HG03457 (cell line): ENCODE measurements around the gene MAP4.
"Not testable (repeated sequence)": the region's sequence is repeated elsewhere in the genome, so short reads cannot be mapped to it uniquely, and the experiment has no call there.

Experiments
- ATAC-seq: cut with Tn5 transposase; IDR thresholded peaks from one replicate; pipeline ENCODE4 v1.9.1; 2021; ENCODE audit warnings: moderate number of reproducible peaks; ENCODE audit not compliant: unreplicated experiment

MAP4 gene

GRCh38 chr3:48016301-48016973, at the start of gene MAP4:
MAP4 (minus strand) TSS chr3:48016416; CDS start chr3:47998860, 17,556 bp downstream.
- no peak for ATAC-seq

- ATAC-seq: no peak
These were observed 48.8 kb upstream of the MAP4 start for GRCh38 chr3:48065035-48065434.

GRCh38 chr3:48064292-48064829, 48.1 kb upstream of the MAP4 start:
- ATAC-seq: no peak

- ATAC-seq: not testable (repeated sequence)
These were observed 45.4 kb upstream of the MAP4 start for GRCh38 chr3:48061586-48061985.

- ATAC-seq: no peak
These were observed 41.9 kb upstream of the MAP4 start for GRCh38 chr3:48058091-48058490.

- no peak for ATAC-seq
These were observed 41.3 kb upstream of the MAP4 start for GRCh38 chr3:48057521-48057920.

- no peak for ATAC-seq
These were observed 31.7 kb upstream of the MAP4 start for GRCh38 chr3:48047841-48048464.

- no peak for ATAC-seq
These were observed 26.0 kb upstream of the MAP4 start for GRCh38 chr3:48042071-48042760.

GRCh38 chr3:48039487-48040190, 23.4 kb upstream of the MAP4 start:
- no peak for ATAC-seq

GRCh38 chr3:48038971-48039481, 22.8 kb upstream of the MAP4 start:
- no peak for ATAC-seq

- ATAC-seq: no peak
These were observed 17.8 kb upstream of the MAP4 start for GRCh38 chr3:48034000-48034516.

- ATAC-seq: no peak
These were observed 14.0 kb upstream of the MAP4 start for GRCh38 chr3:48030188-48030587.

GRCh38 chr3:48026951-48027908, 11.0 kb upstream of the MAP4 start:
- no peak for ATAC-seq

GRCh38 chr3:48026098-48026497, 9.9 kb upstream of the MAP4 start:
- ATAC-seq: no peak

GRCh38 chr3:48024401-48024800, 8.2 kb upstream of the MAP4 start:
- no peak for ATAC-seq

- ATAC-seq: no peak
These were observed 7.2 kb upstream of the MAP4 start for GRCh38 chr3:48023377-48023776.

GRCh38 chr3:48022178-48022577, 6.0 kb upstream of the MAP4 start:
- ATAC-seq: no peak

GRCh38 chr3:48018841-48019240, 2.6 kb upstream of the MAP4 start:
- no peak for ATAC-seq

GRCh38 chr3:48015431-48016180, 610 bp downstream of the MAP4 start:
- ATAC-seq: no peak
